T-helper 2 cell (primary cell): ENCODE results near the gene GYPB.
"Not testable (repeated sequence)": the region's sequence is repeated elsewhere in the genome, so short reads cannot be mapped to it uniquely, and the experiment has no call there.

Source experiments
- DNase-seq, 5 experiments: peaks; one replicate each; pipeline versions ENCODE4 v3.0.0 to v3.0.0-alpha.2; 2012 to 2022
- total RNA-seq, 2 donors: gene quantifications; one replicate each; lab custom pipeline; 2026; lab: John Stamatoyannopoulos, UW

GYPB gene
- 0 to 0.94 reads per million in 2 donors for total RNA-seq

DNA sequence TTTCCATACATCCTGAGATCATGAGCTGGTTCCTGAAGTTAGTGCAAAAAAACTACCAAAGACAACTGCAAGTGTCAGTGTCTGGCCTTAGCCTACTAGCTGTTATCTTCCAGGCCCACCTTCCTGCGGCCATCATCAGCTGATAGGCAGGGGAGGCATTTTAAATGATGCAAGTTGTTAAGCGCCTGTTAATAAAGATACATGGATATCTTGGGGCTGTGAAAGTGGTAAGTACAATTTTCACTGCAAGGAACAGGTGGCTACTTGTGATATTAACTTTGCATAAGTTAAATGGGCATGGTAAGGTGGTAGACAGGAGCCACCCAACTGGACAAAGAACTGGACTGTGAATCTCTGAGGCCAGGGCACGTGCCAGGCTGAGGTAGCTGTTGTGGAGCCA is at the start of gene GYPB:
Gene GYPB, minus strand, starts transcription at position 104 of the 400 bp plus-strand sequence. Its CDS starts 93 bp downstream, at position 11.
- DNase-seq: not testable (repeated sequence)

DNA sequence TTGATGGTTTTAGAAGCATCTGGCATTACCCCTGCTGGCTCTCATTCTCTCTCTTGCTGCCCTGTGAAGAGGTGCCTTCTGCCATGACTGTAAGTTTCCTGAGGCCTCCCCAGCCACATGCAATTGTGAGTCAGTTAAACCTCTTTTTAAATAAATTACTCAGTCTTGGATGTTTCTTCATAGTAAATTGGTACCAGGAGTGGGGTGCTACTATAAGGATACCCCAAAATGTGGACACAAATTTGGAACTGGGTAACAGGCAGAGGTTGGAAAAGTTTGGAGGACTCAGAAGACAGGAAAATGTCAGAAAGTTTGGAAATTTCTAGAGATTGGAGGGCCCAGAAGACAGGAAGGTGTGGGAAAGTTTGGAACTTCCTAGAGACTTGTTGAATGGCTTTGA is 42.4 kb upstream of the GYPB start:
- not testable (repeated sequence) for DNase-seq

DNA sequence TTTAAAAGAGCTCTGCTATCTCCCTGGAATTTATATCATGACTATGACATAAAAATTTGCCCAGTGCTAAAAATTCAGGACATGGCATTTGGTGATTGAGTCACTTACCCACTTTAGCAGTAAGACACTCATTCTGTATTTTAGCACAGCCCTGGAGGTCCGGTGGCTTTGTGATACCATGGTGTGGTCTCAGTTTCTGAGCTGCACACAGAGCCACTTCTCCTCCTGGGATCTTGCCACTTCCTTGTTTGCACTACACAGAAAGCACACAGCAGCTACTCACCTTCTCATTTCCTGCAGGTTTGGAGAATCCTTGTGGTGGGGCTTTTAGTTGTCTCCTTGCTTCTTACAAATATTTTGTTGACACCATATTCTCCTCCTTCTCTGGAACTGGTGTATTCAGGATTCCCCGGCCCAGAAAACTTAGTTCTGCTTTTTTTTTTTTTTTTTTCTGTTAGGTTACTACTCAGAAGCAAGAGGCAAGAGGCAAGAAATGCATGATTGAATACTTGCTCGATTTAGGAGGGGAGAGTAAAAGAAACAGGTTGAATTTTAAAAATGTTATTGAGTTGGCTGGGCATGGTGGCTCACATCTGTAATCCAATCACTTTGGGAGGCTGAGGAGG is 41.2 kb upstream of the GYPB start:
- not testable (repeated sequence) for DNase-seq

DNA sequence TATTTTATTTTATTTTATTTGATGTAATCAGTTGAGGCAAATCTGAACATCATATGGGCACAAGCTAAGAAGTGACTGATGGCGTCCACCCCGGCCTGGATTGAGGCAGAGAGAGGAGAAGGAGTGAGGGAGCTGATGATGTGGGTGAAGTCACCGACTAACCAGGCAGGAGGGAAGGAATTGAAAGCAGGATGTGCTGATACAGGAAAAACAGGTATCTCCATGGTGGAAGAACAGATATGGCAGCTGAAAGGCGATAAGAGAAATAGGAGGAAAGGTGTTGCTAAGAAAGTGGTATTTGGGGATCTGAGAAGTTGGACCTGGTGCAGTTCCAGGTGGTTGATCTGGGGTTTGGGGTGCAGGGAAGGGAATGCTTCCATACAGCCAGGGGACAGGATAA is 37.6 kb upstream of the GYPB start:
- DNase-seq: no peak

DNA sequence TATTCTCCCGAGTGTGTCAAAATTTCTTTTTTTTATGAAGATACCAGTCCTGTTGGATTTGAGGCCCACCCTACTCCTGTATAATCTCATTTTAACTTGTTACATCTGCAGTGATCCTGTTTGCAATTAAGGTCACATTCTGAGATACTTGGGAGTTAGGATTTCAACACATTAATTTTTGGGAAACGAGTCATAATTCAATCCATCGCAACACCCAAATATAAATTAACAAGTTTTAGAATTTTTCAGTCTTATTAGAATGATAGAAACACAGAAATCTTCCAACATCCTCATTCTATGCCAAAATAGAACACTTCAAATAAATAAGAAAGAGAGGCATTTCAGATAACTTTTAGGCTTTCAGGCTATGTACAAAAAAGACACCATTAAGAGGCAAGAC is 36.2 kb upstream of the GYPB start:
- not testable (repeated sequence) for DNase-seq

DNA sequence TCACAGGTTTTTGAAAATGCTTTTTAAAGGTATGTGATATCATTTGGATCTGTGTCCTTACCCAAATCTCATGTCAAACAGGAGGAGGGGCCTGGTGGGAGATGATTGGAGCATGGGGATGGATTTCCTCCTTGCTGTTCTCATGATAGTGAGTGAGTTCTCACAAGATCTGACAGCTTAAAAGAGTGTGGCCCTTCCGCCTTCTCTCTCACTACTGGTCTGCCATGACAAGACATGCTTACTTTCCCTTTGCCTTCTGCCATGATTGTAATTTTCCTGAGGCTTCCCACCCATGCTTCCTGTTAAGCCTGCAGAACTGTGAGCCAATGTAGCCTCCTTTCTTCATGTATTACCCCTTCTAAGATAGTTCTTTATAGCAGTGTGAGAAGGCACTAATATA is 32.3 kb upstream of the GYPB start:
- not testable (repeated sequence) for DNase-seq

DNA sequence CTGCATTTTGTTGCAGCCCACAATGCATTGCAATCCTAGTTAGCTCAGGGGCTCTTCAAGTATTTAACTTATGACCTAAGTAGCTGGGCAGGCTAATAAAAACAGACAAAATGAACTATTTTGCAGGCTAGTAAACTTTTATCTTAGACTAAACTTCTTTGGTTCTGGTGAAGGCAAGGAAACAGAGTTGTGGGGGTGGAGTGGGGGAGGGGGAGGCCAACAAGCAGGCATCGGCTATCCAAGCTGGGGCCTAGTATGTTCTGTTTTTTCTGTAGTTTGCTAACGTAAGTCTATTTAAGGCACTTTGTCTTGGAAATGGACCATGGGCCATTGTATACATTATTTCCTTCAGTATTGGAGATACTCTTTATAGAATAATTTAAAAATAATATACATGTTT is 31.5 kb upstream of the GYPB start:
- not testable (repeated sequence) for DNase-seq

DNA sequence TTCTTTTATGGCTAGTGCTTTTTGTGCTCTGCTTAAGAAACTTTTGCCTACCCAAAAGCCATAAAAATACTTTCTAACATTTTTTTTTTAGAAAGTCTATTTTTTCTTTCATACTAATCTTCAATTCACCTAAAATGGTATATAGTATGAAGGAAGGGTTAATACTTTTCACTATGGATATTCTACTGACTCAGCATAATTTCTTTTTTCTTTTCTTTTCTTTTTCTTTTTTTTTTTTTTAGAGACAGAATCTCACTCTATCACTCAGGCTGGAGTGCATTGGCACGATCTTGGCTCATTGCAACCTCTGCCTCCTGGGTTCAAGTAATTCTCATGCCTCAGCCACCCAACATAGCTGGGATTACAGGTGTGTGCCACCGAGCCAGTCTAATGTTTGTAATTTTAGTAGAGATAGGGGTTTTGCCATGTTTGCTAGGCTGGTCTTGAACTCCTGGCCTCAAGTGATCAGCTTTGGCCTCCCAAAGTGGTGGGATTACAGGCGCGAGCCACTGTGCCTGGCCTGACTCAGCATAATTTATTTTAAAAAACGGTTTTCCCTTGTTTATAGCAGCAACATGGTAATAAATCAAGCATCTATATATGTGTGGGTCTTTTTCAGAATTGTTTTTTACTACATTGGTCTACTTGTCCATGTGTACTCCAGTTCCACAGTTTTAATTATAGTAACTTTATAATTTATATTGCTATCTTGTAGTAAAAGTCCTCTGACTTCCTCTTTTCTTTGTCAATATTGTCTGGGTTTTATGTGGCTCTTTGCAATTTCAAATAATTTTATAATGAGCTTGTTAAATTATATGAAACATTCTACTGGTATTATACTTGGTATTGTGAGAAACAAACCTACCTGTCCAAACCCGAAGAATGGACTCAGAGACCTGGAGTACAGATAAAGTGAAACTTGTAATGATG is 30.6 kb upstream of the GYPB start:
- DNase-seq: not testable (repeated sequence)

DNA sequence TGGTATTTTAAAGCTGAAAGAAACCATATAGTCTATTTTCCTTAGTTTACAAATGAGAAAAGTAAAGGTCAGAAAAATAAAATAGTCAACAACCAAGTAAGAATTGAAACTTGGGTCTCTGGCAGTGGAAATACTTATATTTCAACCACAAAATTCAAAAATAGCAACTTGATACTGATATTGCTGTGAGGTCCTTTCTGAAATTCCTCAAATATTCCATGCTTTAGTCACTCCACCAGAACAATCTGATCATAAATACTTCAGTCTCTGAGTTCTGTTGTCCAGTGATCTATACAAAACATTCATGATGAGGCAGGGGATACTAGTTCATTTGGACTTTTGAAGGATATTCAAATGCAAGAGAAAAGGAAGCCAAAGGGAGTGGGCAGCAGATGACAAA is 25.8 kb upstream of the GYPB start:
- not testable (repeated sequence) for DNase-seq

DNA sequence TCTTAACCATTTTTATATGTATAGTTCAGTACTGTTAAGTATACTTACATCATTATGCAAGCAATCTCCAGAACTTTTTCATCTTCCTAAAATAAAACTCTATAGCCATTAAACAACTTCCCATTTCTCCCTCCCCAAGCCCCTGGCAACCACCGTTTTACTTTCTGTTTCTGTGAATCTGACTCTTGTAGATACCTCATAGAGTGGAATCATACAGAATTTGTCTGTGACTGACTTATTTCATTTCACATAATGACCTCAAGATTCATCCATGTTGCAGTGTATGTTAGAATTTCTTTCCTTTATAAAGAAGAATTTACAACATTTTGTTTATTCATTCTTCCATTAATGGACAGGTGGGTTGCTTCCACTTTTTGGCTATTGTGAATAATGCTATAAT is 13.4 kb upstream of the GYPB start:
- DNase-seq: not testable (repeated sequence)

DNA sequence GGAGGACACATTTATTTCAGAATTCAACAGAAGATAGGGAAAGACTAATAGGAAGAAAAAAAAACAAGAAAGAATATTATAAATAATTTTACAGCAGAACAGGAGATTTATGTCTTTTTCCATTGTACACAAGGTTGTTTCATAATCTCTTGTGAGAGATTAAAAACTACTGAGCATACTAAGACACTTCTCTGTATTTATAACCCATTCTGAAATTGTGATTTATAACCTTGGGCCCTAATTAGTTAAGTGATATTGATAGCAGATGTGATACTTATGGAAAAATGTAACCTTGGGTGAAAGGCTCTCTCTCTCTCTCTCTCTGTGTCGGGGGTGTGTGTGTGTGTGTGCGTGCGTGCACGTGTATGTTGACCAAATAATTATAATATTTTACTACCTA is 12.7 kb upstream of the GYPB start:
- not testable (repeated sequence) for DNase-seq

DNA sequence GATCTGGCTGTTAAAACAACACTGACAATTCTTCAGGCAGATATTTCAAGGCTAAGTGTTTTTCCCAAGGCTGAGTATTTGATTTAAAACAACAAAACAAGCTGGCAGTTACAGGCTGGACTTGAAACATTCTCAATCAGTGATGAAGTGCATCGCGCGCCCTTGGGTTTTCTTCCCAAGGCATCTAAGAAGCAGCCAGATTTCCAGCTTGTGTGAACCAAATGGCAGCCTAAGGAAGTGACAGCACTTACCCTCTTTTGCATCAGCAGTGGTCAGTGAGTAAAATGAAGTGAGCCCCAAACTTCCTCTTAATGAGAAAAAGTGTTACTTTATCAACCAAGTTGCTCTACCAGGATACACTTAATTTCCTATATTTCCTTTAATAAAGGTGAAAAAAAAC is 12.2 kb upstream of the GYPB start:
- DNase-seq: not testable (repeated sequence)

DNA sequence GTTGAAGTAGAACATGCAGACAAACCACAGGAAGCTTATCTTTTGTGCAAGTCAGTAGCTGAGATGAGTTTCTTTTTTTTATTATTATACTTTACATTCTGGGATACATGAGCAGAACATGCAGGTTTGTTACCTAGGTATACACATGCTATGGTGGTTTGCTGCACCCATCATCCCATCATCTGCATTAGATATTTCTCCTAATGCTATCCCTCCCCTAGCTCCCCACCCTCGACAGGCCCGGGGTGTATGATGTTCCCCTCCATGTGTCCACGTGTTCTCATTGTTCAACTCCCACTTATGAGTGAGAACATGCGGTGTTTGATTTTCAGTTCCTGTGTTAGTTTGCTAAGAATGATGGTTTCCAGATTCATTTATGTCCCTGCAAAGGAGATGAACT is 11.5 kb upstream of the GYPB start:
- DNase-seq: peak in 1 of 5 experiments; percentile 10

DNA sequence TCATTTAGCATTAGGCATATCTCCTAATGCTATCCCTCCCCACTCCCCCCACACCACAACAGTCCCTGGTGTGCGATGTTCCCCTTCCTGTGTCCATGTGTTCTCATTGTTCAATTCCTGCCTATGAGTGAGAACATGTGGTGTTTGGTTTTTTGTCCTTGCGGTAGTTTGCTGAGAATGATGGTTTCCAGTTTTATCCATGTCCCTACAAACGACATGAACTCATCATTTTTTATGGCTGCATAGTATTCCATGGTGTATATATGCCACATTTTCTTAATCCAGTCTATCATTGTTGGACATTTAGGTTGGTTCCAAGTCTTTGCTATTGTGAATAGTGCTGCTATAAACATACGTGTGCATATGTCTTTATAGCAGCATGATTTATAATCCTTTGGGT is 7.5 kb upstream of the GYPB start:
- not testable (repeated sequence) for DNase-seq

DNA sequence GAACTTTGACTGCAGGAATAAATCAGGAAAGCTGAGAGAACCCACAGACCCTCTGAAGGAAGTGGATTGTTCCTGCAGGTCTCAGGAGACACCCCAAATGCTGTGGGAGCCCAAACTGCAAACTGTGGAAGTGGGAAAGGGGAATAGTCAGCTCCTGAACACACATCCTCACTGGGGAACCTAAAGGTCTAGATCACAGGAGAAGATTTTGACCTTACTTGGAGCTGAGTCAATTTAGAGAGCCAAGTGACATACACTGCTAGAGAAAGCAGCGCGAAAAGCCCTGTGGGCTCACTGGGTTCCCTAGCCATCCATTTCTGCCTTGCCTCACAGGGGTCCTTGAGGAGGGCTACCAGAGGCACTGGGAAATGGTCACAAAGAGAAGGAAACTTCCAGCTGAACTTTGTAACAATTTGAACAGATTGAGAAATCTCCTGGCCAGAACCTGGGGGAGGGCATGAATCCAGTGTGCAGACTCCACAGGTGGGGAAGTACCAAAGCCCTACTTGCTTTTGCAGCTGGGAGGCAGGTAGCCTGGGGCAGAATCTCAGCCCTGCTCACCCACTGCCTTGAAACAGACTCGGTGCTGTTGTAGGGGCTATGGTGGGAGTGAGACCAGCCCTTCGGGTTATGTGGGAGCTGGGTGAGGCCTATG is 5.3 kb upstream of the GYPB start:
- not testable (repeated sequence) for DNase-seq

DNA sequence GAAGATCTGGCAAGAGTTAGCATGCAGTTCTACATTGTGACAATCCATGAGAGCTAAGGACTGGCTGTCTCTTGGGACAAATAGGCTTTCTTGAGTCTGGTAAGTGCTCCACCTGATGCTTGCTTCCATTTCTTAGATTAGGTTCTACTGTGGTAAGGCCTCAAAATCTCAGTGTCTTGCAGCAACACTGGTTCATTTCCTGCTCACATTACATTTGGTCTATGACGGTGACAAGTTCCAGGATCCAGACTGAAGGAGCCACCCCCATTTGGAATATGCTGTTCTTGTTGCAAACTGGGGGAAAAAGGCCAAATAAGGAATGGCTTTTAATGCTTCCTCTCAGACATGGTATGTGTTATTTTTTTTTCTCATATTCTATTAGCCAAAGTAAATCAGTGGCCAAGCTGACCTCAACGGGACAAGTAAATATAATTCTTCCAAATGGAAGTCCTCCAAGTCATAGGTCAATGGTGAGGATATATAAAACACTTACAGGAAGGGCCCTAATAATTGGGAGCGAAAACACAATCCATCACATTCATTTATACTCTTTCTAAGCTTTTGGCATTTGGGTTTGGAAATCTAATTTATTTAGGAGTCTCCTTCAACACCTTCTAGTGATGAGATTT is 3.7 kb upstream of the GYPB start:
- DNase-seq: not testable (repeated sequence)

DNA sequence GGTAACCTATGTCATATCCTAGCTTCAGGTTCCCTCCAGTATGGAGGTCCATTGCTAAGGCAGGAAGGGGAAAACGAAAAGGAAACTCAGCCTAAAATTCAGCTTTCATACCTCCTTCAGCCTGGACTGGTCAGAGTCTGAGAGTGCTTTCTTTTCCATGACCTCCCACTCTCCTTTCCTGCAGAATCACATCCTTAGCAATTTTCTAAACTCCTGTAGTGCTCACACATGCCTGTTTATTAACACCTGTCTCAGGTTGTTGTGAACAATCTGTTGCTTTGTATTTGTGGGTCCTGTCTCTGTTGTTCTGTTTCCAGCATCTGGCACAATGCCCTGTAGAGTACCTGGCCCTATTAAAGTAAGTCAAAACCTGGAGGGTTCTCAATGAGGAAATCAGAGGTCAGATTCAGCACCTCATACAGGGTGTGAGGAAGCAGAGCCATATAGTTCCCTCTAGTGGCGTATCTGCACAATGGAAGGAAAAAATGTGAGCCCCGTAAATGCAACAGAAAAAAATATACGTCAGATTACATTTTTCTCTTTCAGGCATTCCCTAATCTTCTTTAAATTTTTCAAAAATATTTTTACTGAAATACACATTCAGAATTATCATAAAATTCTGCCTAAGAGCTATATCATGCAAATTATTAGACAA is 2.3 kb upstream of the GYPB start:
- peak in 1 of 5 experiments; percentile 15 for DNase-seq

DNA sequence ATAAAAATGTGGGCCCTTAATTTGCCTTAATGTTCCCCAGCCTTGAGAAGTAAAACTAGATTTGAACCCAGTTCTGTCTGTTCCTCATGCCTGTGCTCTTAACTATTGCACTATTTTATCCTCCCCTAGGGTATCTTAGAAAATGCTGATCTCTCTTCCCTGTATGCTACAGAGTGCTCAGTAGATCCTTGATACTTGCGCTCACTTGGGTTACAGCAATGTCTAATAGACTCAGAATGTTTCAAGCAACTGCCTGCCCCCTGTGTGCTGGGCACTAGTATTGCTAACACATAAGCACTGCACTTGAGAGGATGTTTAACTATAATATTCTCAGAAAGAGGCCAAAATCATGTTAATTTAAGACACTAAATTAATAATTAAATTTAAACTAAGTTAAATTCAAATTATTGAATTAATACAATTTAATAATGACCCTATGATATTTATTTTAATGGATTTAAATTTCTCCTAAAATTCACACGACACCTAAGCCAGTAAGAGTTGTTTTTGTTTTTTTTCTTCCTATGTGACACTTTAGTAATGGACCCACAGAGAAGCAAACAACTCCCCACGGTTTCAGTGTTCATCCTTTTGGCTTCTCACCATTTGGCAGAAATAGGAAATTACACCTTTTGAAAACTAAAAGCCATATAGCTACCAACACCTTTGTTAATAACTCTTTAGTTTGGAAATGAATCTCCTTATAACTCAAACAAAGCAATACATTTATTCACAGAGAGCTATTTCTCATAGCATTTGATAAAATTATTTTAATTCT is 768 bp downstream of the GYPB start:
- not testable (repeated sequence) for DNase-seq

DNA sequence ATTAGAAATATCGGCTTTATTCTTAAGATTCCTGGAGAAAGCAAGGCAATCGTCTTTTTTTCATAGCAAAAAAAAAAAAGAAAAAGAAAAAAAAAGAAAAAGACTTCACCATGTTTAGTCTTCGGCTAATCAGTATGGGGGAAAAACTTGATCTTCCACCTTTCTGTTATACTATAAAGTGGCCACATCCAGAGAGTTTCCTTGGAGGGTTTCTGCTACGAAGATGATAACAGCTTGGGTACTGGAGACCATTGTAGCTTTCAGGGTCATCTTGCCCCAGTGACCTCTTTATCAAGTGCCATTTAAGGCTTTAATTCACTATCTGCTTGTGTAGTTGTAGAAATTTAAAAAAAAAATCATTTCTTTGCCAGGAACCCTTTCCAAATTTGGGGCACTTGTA is 1.9 kb downstream of the GYPB start:
- DNase-seq: not testable (repeated sequence)

DNA sequence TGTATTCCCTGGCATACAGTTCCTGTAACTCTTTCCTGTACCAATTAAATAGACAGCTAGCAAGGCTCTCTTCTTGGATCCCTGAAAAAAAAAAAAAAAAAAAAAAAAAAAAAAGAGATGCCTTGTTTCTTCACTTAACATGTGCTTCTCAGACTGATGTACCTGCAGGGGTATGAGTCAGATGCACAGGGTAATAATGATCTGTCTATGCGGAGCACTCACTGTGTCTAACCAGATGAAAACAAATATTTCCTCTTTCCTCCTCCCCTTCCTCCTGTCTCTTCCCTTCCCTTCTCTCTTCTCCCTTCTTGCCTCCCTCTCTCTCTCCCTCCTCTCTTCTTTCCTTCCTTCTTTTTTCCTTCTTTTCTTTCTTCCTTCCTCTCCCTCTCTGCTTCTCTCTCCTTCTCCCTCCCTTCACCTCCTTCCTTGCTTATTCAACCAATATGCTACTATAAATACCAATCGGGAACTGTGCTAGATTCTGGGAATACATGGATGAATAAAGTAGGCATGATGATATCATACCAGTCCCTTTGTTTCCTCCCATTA is 3.0 kb downstream of the GYPB start:
- DNase-seq: not testable (repeated sequence)

DNA sequence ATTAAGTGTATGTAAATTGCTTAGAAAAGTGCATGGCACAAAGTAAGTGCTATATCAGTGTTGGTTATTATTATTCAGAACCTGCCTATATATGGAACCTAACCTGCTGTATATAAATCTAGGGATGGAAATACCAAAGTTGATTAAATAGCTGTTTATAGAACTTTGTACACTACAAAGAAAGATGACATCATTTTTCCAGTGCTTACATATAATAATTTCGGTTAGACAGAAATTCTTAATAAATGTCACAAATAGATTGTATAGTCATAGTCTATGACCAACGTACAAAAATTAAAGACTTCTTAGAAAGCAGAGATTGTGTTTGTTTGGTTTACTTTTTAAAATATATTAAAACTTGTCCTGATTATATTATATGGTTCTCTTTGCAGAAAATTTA is 4.4 kb downstream of the GYPB start:
- no peak for DNase-seq
